Vagina (tissue), 2 donors: ENCODE measurements around the gene SEMA3E.

Experiments used
- CTCF ChIP-seq, 3 experiments: fragments of 450-650 bp in 2 of 3; fragments of 200-600 bp in 1 of 3; sonication (generic) in 1 of 3; IDR thresholded peaks; one replicate each; pipeline ENCODE4 v1.5.1; 2017 to 2019; ENCODE audit warnings: antibody characterized with exemption in 3 of 3, mild to moderate bottlenecking in 2 of 3, moderate library complexity in 2 of 3
- POLR2A ChIP-seq, 2 donors: fragments of 450-650 bp; IDR thresholded peaks; one replicate each; pipeline ENCODE4 v1.6.1; 2017; ENCODE audit warnings: antibody characterized with exemption in 2 of 2, mild to moderate bottlenecking in 2 of 2, moderate library complexity in 2 of 2
- POLR2AphosphoS5 ChIP-seq, 2 donors: sonication (generic); formaldehyde crosslinking; IDR thresholded peaks; one replicate each; pipeline ENCODE4 v1.9.0; 2017; ENCODE audit warnings: antibody characterized with exemption in 2 of 2, mild to moderate bottlenecking in 2 of 2, low read depth in 1 of 2; ENCODE audit not compliant: insufficient read depth in 1 of 2

GRCh38 chr7:83524277-83525075, 124.5 kb downstream of the SEMA3E start:
- no peak for TF ChIP-seq CTCF (IDR thresholded peaks at IDR 0.05)
- no peak for TF ChIP-seq POLR2A (IDR thresholded peaks at IDR 0.05)
- no peak for TF ChIP-seq POLR2AphosphoS5 (IDR thresholded peaks at IDR 0.05; ENCODE audit: insufficient read depth in 1 of 2, low read depth in 1 of 2)
